GM12878 (cell line): Measurements from ENCODE around the gene CNDP1.

Experiments used
- HDAC6 ChIP-seq: fragments of 200-600 bp; sonication (generic); IDR thresholded peaks from one replicate; pipeline ENCODE4 v1.8.0; 2017; ENCODE audit warnings: antibody characterized with exemption; ENCODE audit not compliant: unreplicated experiment
- MTA2 ChIP-seq: fragments of 450-650 bp; IDR thresholded peaks from 2 replicates; pipeline ENCODE4 v1.6.1; 2016; ENCODE audit warnings: low read depth, mild to moderate bottlenecking, moderate library complexity
- TF ChIP-seq, protein P1 (sequence below): IDR thresholded peaks from 2 replicates; pipeline ENCODE4 v1.6.1; 2012; ENCODE audit warnings: mild to moderate bottlenecking, low read depth, low read length

GRCh38 chr18:74587441-74587840 lies 53.1 kb downstream of the CNDP1 start:
- no peak for TF ChIP-seq MTA2
- TF ChIP-seq HDAC6 = no peak
- TF ChIP-seq, protein P1, sequence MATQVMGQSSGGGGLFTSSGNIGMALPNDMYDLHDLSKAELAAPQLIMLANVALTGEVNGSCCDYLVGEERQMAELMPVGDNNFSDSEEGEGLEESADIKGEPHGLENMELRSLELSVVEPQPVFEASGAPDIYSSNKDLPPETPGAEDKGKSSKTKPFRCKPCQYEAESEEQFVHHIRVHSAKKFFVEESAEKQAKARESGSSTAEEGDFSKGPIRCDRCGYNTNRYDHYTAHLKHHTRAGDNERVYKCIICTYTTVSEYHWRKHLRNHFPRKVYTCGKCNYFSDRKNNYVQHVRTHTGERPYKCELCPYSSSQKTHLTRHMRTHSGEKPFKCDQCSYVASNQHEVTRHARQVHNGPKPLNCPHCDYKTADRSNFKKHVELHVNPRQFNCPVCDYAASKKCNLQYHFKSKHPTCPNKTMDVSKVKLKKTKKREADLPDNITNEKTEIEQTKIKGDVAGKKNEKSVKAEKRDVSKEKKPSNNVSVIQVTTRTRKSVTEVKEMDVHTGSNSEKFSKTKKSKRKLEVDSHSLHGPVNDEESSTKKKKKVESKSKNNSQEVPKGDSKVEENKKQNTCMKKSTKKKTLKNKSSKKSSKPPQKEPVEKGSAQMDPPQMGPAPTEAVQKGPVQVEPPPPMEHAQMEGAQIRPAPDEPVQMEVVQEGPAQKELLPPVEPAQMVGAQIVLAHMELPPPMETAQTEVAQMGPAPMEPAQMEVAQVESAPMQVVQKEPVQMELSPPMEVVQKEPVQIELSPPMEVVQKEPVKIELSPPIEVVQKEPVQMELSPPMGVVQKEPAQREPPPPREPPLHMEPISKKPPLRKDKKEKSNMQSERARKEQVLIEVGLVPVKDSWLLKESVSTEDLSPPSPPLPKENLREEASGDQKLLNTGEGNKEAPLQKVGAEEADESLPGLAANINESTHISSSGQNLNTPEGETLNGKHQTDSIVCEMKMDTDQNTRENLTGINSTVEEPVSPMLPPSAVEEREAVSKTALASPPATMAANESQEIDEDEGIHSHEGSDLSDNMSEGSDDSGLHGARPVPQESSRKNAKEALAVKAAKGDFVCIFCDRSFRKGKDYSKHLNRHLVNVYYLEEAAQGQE = no peak
